ENCODE measurements around the gene ZNF416. TPM values are rescaled to one million over a fixed set of nuclear protein-coding genes. Genes with fewer than 3 reads are reported as not detected.

The ZNF416 gene
- 1 to 10 TPM; 1.9 to 5.8 (median 2.9) TPM for total RNA-seq

DNA sequence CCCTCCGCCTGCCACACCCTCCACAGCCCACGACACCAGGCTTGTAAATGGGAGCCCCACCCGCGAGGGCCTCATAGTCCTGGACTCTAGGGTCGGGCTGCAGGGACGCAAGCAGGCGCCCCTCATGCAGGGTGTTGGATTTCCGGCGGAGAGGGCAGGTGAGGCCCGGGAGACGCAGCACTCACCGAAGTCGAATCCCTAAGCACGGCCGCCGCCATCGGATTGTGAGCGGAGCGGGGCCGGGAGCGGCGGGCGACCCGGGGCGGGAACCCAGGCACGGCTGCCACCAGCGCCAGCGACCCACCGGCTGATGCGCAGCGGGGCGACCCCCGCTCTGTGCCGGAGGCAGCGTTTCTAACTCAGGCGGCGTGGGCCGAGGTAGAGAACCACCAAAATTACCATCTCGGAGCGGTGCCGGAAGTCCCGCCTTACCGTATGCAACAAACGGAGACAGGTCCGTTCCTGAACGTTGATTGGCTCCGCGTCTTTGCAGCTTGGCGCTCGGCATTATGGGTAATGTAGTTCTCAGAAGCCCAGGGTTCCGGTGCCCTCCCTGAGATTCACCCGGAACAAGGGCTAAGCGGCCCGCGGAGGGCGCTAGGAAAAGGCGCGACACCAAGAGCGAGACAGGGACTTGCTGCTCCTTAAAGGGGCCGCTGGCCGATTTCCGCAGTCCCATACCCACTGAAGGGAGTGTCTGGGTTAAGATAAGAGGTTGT lies at the start of gene ZNF416:
ZNF416 (minus strand) TSS at position 425 of the 719 bp plus-strand sequence; CDS start at position 218, 207 bp downstream.
- peak; percentile 93 to 99 (median 98) for DNase-seq
- Histone ChIP-seq H3K4me3 (peak within 1 kb of the TSS; percentile 71 to 93 (median 90)), H3K27ac (peak within 1 kb of the TSS; percentile 40 to 84 (median 60)), H3K4me1 (peaks cover 0 to 11% (median 7%) of the 10 kb centered on the region in 4 donors), H3K9me3 (peaks cover 0 to 40% (median 16%) of the 10 kb centered on the region in 4 donors), H3K27me3 (no peaks in the 10 kb centered on the region), H3K36me3 (peaks cover 0 to 32% (median 0%) of the 10 kb centered on the region in 3 donors)
- TF ChIP-seq POLR2A (IDR thresholded peaks at IDR 0.05) (no peak), CTCF (IDR thresholded peaks at IDR 0.05) (peak in 3 of 6 experiments; percentile 6 to 35 (median 28))

DNA sequence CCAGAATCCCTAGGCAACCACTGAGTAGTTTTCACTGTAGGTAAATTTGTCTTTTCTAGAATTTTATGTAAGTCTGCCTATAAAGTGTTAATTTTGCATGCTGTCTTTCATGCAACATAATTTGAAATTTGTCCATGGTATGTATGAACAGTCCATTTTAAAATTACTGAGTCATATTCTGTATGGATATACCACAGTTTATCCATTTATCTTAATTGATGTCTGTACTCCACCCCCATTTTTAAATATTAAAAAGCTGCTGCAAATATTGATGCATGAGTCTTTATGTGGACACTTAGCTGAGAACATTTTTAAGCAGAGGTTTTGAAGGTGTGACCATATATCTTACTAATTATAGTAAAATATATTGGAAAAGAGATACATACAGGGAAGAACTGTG lies 44.4 kb upstream of the ZNF416 start:
- Histone ChIP-seq H3K27ac (no peak overlapping the region), H3K36me3 (peaks cover 0 to 51% (median 12%) of the 10 kb centered on the region in 3 donors), H3K4me1 (no peaks in the 10 kb centered on the region), H3K27me3 (no peaks in the 10 kb centered on the region), H3K4me3 (no peak overlapping the region), H3K9me3 (peaks cover 0 to 89% (median 42%) of the 10 kb centered on the region in 4 donors)
- DNase-seq, result no peak
- TF ChIP-seq CTCF (IDR thresholded peaks at IDR 0.05), result no peak
- no peak for TF ChIP-seq POLR2A (IDR thresholded peaks at IDR 0.05)

- Histone ChIP-seq H3K36me3 (peaks cover 0 to 73% (median 12%) of the 10 kb centered on the region in 3 donors), H3K4me3 (no peak overlapping the region), H3K9me3 (peaks cover 0 to 97% (median 52%) of the 10 kb centered on the region in 4 donors)
Observed at GRCh38 chr19:57620673-57621348, 42.1 kb upstream of the ZNF416 start.

DNA sequence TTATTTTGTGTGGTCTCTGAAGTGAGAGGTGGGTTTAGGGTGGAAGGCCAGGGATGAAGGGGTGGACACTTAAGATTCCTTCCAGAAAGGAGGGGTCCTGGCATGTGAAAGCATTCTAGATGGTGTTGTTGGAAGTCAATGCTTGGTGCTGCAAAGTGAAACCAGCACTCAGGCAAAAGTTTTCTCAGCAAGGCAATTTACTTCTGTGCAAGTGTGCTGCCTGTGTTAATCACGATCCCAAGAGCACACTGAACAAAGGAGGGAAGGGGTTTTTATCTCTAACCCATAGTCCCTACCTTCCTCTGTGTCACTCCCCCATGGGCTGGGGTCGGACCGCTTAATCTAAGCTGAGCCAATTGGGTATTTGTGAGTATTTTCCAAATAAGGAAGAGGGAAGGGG lies 36.6 kb upstream of the ZNF416 start:
- peaks cover 0 to 6% (median 0%) of the 10 kb centered on the region in 4 donors for H3K4me1 ChIP-seq
- TF ChIP-seq CTCF (IDR thresholded peaks at IDR 0.05), result no peak
- no peak for TF ChIP-seq POLR2A (IDR thresholded peaks at IDR 0.05)
- no peaks in the 10 kb centered on the region for H3K27me3 ChIP-seq
- no peak for DNase-seq
- peaks cover 0 to 56% (median 35%) of the 10 kb centered on the region in 4 donors for H3K9me3 ChIP-seq
- H3K27ac ChIP-seq, result no peak overlapping the region
- peak overlapping the region in 1 of 4 donors; percentile 95 for H3K4me3 ChIP-seq
- peaks cover 0 to 51% (median 8%) of the 10 kb centered on the region in 3 donors for H3K36me3 ChIP-seq

More at GRCh38 chr19:57620673-57621348, 42.1 kb upstream of the ZNF416 start:
- TF ChIP-seq CTCF (IDR thresholded peaks at IDR 0.05), result no peak
- TF ChIP-seq POLR2A (IDR thresholded peaks at IDR 0.05), result no peak
- no peaks in the 10 kb centered on the region for H3K27me3 ChIP-seq
- no peaks in the 10 kb centered on the region for H3K4me1 ChIP-seq
- no peak overlapping the region for H3K27ac ChIP-seq
- DNase-seq, result no peak

- H3K27me3 ChIP-seq, result no peaks in the 10 kb centered on the region
- H3K36me3 ChIP-seq, result peaks cover 0 to 39% (median 0%) of the 10 kb centered on the region in 3 donors
- peak; percentile 89 to 97 (median 91) for DNase-seq
- peaks cover 0 to 44% (median 24%) of the 10 kb centered on the region in 4 donors for H3K9me3 ChIP-seq
- TF ChIP-seq POLR2A (IDR thresholded peaks at IDR 0.05), result no peak
- TF ChIP-seq CTCF (IDR thresholded peaks at IDR 0.05), result peak in 2 of 6 experiments; percentile 20 to 40
- H3K4me1 ChIP-seq, result peaks cover 0 to 6% (median 0%) of the 10 kb centered on the region in 4 donors
- H3K27ac ChIP-seq, result peak within 1 kb of the TSS; percentile 49 to 74 (median 62)
- peak within 1 kb of the TSS; percentile 91 to 97 (median 94) for H3K4me3 ChIP-seq
Observed at GRCh38 chr19:57613941-57614743, 35.4 kb upstream of the ZNF416 start, which contains the start of gene ZNF134. Gene ZNF134 (plus strand): TSS chr19:57614242. CDS start chr19:57619469, 5,227 bp downstream.
